NCI-H2171 treated with DMSO at 0.1 percent for 48 hours (cell line): Measurements from ENCODE around the gene CCDC51.
"Not testable (repeated sequence)": the region's sequence is repeated elsewhere in the genome, so short reads cannot be mapped to it uniquely, and the experiment has no call there.

ENCODE experiments used
- DNase-seq: peaks from one replicate; lab custom pipeline; 2025; lab: John Stamatoyannopoulos, UW

Gene CCDC51

GRCh38 chr3:48439820-48440589, at the start of gene CCDC51, which contains the start of gene TMA7:
Gene CCDC51 (minus strand): TSS chr3:48440119. CDS start chr3:48435128, 4,991 bp downstream.
Gene TMA7 (plus strand): TSS chr3:48440257. CDS start chr3:48440297, 40 bp downstream.
- peak; percentile 94 for DNase-seq

- no peak for DNase-seq
These were observed 47.0 kb upstream of the CCDC51 start for GRCh38 chr3:48486952-48487351.

DNA sequence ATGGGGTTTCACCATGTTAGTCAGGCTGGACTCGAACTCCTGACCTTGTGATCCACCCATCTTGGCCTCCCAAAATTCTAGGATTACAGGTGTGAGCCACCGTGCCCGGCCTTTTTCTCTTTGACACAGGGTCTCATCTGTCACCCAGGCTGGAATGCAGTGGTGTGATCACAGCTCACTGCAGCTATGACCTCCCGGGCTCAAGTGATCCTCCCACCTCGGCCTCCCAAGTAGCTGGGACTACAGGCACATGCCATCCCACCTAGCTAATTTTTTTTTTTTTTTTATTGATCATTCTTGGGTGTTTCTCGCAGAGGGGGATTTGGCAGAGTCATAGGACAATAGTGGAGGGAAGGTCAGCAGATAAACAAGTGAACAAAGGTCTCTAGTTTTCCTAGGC, 42.9 kb upstream of the CCDC51 start:
- DNase-seq, result not testable (repeated sequence)

DNA sequence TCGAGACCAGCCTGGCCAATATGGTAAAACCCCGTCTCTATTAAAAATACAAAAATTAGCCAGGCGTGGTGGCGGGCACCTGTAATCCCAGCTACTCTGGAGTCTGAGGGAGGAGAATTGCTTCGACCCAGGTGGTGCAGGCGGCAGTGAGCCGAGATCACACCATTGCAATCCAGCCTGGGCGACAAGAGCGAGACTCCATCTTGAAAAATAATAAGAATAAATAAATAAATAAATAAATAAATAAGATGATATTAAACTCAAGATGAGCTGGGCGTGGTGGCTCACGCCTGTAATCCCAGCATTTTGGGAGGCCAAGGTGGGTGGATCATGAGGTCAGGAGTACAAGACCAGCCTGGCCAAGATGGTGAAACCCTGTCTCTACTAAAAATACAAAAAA, 41.0 kb upstream of the CCDC51 start:
- not testable (repeated sequence) for DNase-seq

- no peak for DNase-seq
These were observed 39.0 kb upstream of the CCDC51 start for GRCh38 chr3:48478626-48479555.

DNA sequence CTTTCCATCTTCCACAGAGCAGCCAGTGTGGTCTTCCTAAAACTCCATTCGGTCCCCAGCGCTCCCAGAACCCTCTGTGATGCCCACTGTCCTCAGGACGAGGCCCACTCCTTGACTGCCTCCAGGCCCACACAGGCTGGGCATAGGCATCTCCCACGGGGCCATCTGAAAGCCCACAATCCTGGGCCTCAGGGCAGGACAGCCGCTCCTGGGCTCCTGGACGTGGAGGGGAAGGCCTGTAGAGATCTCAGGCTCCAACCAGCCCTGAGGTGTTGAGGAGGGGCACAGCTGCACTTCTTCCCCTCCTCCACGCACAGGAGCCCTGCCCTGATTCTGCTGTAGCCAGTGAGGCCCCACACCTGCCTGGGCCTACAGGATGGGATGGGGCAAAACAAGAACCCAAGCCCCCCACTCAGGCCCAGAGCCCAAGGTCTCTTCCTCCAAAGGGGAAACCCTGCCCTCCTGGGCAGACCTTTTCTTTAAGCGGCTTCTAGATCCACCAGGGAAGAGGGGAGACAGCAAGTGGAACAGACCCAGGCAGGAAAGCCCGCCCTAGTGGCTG, 38.1 kb upstream of the CCDC51 start:
- no peak for DNase-seq

GRCh38 chr3:48476426-48477053, 36.6 kb upstream of the CCDC51 start:
- DNase-seq, result no peak

- DNase-seq, result no peak
These were observed 35.3 kb upstream of the CCDC51 start for GRCh38 chr3:48475188-48475587.

DNA sequence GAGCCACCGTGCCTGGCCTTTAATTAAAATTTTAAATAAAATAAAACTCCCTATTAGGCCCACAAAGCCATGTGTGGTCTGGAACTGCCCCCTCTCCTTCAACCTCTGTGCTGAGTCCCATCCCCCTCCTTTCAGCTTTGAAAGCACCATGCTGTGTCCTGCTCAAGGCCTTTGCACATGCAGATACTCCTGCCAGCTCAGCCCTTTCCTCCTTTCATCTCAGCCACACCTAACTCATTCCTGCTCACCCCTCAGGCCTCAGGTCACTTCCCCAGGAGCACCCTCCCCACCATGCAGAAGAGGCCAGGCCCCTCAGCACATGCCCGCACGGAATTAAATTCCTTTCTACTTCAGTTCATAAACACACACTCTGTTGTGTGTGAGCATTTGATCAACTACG, 34.7 kb upstream of the CCDC51 start:
- DNase-seq, result no peak

GRCh38 chr3:48474031-48474430, 34.1 kb upstream of the CCDC51 start:
- DNase-seq, result not testable (repeated sequence)

DNA sequence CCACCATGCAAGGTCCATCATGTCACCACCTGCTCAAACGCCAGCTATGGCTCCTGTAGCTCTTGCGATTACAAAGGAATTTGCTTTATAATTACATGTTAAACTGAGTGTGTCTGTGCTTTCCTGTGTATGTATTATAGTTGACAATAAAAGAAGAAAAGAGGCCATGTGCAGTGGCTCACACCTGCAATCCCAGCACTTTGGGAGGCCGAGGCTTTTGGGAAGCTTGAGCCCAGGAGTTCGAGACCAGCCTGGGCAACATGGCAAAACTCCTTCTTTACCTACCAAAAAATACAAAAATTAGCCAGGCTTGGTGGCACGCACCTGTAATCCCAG, 33.7 kb upstream of the CCDC51 start:
- DNase-seq, result no peak

DNA sequence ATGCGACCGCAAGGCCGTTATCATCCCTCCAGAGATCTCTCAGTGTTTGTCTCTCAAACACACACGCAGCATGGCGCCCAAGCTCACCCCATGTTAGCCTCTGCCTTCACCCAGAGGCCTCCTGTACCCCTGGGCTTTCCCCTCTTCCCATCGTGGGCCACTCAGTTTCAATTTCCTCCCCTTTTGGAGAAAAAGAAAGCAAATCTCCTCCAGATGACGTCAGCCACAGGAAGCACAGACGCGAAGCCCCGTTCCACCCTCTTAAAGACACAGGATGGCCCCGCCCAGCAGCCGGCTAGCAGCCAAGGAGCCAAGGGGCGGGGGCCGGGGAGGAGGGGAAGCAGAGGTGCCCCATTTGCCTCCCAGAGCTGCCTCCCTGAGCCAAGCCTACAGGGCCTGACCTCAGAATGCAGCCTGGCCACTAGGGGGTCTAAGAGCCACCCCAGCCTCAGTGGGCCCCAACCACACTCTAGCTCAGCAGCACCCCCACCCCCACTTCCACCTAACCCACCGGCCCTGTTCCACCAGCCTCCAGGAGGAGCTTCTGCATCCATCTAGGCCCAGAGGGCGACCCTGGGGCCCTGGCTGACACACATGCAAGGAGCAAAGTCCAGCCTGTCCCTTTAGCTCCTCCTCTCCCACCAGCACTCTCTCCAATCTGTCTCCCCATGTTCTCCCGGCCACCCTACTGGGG, 33.2 kb upstream of the CCDC51 start:
- peak; percentile 77 for DNase-seq

- DNase-seq, result no peak
These were observed 32.7 kb upstream of the CCDC51 start for GRCh38 chr3:48472673-48472922.

- no peak for DNase-seq
These were observed 30.4 kb upstream of the CCDC51 start for GRCh38 chr3:48470286-48470685.

GRCh38 chr3:48469046-48469915, 29.4 kb upstream of the CCDC51 start:
- DNase-seq, result no peak

GRCh38 chr3:48468329-48468731, 28.4 kb upstream of the CCDC51 start:
- DNase-seq, result no peak

DNA sequence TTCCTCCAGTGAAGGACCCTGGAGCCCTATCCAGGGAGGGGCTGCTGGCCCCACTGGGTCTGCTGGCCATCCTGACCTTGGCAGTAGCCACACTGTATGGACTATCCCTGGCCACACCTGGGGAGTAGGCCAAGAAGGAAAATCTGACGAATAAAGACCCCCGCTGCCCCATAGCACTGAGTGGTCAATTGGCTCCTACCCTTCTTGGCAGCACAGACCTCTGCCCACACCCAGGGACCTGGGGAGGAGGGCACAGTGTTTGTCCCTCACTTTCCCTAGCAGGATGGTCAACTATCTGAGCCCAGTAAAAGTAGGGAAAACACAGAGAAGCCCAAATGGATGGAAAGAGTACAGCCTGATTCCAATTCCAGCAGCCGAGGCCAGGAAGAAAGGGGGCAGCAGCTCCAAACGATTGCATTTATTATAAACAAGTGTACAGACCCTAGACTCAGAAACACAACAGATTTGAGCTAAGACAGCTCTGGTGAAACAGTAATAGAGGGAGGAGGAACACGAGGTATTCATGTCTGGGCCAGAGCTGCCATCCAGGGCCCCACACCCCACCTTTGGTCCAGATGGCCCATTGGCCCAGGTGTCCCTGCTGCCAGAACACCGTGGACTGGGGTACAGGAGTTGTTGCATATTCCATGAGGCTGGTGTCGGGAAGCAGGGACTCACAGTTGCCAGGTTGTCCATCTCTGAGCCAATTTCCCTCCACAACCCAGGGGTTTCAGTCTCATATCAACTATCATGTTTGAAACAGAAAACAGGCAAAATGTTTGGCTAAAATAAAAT, 27.8 kb upstream of the CCDC51 start:
- no peak for DNase-seq

DNA sequence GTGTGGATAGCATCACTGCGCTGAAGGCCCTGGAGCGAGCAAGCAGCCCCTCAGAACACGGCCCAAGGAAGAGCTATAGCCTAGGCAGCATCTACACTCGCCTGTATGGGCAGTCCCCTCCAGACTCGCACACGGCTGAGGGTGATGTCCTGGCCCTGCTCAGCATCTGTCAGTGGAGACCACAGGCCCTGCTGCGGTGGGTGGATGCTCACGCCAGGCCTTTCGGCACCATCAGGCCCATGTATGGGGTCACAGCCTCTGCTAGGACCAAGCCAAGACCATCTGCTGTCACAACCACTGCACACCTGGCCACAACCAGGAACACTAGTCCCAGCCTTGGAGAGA, 27.2 kb upstream of the CCDC51 start:
- no peak for DNase-seq

- no peak for DNase-seq
These were observed 26.6 kb upstream of the CCDC51 start for GRCh38 chr3:48466386-48467109.
